GM19324 (cell line): ENCODE measurements around the gene KIF18B.

Experiments
- ATAC-seq: cut with Tn5 transposase; IDR thresholded peaks from one replicate; pipeline ENCODE4 v1.9.1; 2021; ENCODE audit warnings: mild to moderate bottlenecking, moderate library complexity; ENCODE audit not compliant: unreplicated experiment, low FRiP score

The KIF18B gene

GRCh38 chr17:44947461-44948314 is at the start of gene KIF18B:
KIF18B (minus strand) TSS chr17:44947773; CDS start chr17:44936344, 11,429 bp downstream.
- peak; percentile 93 for ATAC-seq

DNA sequence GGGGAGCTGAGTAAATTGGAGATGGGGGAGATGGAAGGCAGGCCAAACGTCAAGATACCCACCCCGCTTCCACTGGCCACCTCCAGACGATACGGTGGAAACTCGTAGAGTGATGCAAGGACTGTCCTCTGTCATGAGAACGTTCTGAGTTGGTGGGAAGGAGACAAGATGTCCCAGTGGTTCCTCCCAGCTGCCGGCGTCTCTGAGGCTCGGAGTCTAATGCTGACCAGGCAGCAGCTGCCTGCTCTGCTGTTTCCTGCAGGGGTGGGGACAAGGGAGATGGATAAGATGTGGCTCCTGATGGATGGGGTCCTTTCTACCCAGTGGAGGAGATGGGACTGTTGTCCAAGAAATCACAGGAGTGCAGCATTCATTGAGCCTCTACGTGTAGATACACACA is 48.7 kb upstream of the KIF18B start:
- ATAC-seq = no peak

- no peak for ATAC-seq
Observed at GRCh38 chr17:44995436-44996001, 47.9 kb upstream of the KIF18B start.

DNA sequence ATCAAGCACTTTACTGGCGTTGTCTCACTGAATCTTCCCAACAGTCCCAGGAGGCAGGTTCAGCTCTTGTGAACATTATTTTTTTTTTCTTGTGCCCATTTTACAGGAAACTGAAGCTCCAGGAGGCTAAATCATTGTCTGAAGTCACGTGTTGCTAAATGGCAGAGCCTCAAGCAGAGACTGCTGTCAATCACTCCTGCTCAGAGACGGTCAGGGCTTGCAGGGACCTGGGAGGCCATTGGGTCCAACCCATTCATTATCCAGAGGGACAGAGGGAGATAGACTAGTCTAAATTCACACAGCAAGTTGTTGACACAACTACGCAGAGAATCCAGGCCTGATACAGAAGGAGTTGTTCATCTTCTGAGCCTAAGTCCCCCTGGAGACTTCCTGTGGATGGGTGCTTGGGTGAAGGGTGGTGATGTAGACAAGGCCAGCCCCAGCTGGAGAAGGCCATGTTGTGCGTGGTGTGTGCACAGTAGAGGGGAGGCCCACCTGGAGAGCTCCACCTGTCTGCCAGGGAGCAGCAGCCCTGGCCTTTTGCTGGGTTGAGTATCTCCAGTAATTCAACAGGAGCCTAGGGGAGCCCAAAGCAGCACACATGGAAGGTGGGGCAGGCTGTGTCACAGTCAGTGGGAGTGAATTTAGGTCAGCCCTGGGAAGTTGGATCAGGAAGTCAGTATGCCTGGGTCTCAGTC is 44.8 kb upstream of the KIF18B start:
- no peak for ATAC-seq

DNA sequence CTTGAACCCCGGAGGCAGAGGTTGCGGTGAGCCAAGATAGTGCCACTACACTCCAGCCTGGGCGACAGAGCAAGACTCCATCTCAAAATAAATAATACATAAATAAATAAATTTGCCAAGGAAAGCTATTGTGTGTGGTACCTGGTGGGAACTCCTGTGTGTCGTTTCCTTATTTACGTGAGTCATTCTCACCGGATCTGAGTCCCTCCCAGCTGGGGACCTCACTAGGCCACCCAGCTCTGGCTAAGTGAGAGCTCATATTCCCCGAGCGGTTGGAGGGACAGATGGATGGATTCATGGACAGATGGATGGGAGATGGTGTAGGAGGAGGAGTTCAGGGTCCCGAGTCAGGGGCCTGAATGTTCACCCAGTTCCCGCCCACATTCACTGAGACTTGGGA is 43.4 kb upstream of the KIF18B start:
- no peak for ATAC-seq

- no peak for ATAC-seq
Observed at GRCh38 chr17:44989552-44990138, 42.1 kb upstream of the KIF18B start.

- no peak for ATAC-seq
Observed at GRCh38 chr17:44988044-44988942, 40.7 kb upstream of the KIF18B start.

- ATAC-seq = no peak
Observed at GRCh38 chr17:44983563-44983962, 36.0 kb upstream of the KIF18B start.

DNA sequence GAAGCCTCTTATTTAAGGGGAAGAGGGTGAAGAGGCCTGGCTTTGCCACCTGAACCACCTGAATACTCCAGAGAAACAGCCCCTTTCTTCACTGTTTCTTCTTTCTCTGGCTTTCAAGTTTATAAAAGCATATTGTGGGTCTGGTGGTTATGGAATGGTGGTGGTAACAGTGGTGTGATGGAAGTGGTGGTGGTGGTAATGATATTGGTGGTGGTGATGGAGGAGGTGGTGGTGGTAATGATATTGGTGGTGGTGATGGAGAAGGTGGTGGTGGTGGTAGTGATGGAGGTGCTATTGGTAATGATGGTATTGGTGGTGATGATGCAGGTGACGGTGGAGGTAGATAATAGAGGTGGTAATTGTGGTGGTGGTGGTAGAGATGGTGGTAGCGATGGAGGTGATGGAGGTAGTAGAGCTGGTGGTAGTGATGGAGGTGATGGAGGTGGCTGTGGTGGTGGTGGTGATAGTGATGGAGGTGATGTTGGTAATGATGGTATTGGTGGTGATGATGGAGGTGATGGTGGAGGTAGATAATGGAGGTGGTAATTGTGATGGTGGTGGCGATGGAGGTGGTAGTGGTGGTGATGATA is 34.6 kb upstream of the KIF18B start:
- ATAC-seq = no peak

- ATAC-seq = no peak
Observed at GRCh38 chr17:44981221-44981968, 33.8 kb upstream of the KIF18B start.

DNA sequence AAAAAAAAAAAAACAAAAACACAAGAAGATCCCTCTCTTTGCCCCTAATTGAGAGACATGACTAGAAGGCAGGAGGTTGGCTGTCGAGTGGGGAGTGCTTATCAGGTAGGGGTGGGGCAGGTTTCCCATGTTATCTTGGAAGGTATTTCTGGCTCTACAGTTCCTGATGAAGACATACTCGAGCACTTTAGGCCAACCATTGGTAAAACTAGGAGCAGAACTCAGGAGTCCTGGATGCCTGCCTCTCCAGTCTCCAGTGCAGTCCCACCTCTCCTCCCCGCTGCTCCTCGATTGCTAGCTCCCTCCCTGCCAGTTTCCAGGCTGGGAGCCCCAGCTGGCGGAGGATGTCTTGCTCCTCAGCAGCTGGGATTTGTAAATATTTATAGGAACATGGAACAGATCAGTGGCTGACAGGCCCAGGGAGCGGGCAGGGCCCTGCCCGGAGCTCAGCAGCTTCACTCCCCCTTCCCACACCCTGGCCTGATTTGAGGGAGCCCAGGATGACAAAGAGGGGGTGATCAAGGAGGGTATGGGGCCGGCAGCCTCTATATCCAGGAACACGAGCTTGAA is 31.9 kb upstream of the KIF18B start:
- ATAC-seq = no peak

- no peak for ATAC-seq
Observed at GRCh38 chr17:44978807-44979206, 31.2 kb upstream of the KIF18B start.

GRCh38 chr17:44977814-44978550 is 30.4 kb upstream of the KIF18B start:
- no peak for ATAC-seq

DNA sequence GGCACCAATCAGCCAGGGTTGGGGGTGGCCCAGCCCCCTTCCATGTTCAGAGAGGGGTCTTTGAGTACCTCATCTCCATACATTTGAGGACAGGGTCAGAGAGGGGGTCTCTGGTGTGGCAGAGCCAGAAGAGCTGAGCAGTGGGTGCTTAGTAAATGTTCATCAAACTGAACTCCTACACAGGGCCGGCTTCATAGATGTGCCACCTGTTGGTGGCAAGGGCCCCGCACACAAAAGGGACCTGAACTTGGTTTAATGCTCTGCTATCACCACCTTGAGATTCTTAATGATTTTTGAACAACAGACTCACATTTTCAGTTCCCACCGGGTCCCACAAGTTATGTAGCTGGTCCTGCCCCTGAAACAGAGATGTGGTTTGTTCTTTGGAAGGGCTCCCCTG is 29.5 kb upstream of the KIF18B start:
- no peak for ATAC-seq

GRCh38 chr17:44976206-44976605 is 28.6 kb upstream of the KIF18B start:
- no peak for ATAC-seq

DNA sequence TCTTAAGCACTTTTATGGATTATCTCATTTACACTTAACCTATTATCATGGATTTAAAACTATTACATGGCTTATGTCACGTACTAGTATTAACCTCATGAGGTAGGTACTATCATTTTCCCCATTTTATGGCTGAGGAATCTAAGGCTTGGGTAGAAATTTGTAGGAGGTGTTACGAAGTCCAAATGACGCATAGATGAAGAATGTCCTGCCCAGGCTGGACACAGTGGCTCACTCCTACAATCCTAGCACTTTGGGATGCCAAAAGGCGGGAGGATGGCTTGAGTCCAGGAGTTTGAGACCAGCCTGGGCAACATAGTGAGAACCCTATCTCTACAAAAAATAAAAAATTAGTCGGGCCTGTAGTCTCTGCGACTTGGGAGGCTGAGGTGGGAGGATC is 25.4 kb upstream of the KIF18B start:
- no peak for ATAC-seq

DNA sequence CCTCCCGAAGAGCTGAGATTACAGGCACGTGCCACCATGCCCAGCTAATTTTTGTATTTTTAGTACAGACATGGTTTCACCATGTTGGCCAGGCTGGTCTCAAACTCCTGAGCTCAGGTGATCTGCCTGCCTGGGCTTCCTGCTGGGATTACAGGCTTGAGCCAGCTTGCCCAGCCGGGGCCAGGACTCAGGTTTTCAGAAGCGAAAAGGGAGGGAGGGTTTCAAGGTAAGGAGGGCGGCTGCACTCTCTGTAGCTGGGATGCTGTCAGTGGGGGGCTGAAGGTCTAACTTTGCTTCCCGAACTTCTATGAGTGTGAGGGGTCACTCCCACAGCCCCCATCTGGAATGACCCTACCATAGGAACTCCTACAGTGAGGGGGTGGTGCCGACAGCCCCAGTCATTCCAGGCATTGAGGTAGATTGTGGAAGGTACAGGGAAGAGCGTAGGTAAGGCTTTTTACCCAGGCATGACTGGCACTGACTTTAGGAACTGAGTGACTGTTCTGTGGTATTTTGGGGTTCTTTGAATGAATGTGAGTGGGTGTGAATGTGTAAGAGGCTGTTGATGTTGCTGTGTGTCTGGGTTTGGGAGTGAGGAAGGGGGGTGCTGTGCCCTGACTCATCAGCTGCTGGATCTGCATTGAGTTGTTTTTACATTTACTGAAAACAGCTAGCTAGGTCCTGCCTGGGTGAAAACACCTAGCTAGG is 24.4 kb upstream of the KIF18B start:
- ATAC-seq = no peak
